Neural cell (in vitro differentiated cells): Measurements from ENCODE around the gene CNKSR1. TPM values are rescaled to one million over a fixed set of nuclear protein-coding genes. Genes with fewer than 3 reads are reported as not detected.

Source experiments
- H2AFZ ChIP-seq: fragments of 200-600, 300-800 bp; sonication (generic), shearing (Covaris generic); 2 replicates; pipeline ENCODE4 v1.6.0; 2014; ENCODE audit warnings: low read depth, mild to moderate bottlenecking, antibody characterized with exemption, low read length, moderate library complexity
- H3F3A ChIP-seq: fragments of 200-600 bp; shearing (Covaris generic); 2 replicates; pipeline ENCODE4 v1.6.1; 2016; ENCODE audit warnings: mild to moderate bottlenecking, moderate library complexity, mixed read lengths, antibody characterized with exemption, low read length; ENCODE audit not compliant: insufficient read depth, poor library complexity, severe bottlenecking
- H3K27ac ChIP-seq: fragments of 200-600, 300-800 bp; sonication (generic), shearing (Covaris generic); 2 replicates; pipeline ENCODE4 v1.5.1; 2014; ENCODE audit warnings: mild to moderate bottlenecking, low read length, moderate library complexity
- H3K27me3 ChIP-seq: fragments of 300-800, 200-600 bp; sonication (generic), shearing (Covaris generic); 2 replicates; pipeline ENCODE4 v1.6.0; 2014; ENCODE audit warnings: mild to moderate bottlenecking, low read depth, low read length, moderate library complexity; ENCODE audit not compliant: insufficient read depth
- H3K36me3 ChIP-seq: fragments of 300-800, 200-600 bp; sonication (generic), shearing (Covaris generic); 2 replicates; pipeline ENCODE4 v1.5.1; 2014; ENCODE audit warnings: mild to moderate bottlenecking, antibody characterized with exemption, low read length, moderate library complexity; ENCODE audit not compliant: insufficient read depth
- H3K4me2 ChIP-seq: fragments of 300-800, 200-600 bp; sonication (generic), shearing (Covaris generic); 2 replicates; pipeline ENCODE4 v1.6.0; 2014; ENCODE audit warnings: mild to moderate bottlenecking, low read length
- H3K4me3 ChIP-seq: fragments of 300-800, 200-600 bp; sonication (generic), shearing (Covaris generic); 2 replicates; pipeline ENCODE4 v1.5.1; 2014; ENCODE audit warnings: mild to moderate bottlenecking, low read length, moderate library complexity
- H3K79me2 ChIP-seq: fragments of 200-600 bp; shearing (Covaris generic); replicated peaks from 2 replicates; pipeline ENCODE4 v1.6.0; 2014; ENCODE audit warnings: mild to moderate bottlenecking, low read length, moderate library complexity; ENCODE audit not compliant: insufficient read depth
- H3K9ac ChIP-seq: fragments of 300-800, 200-600 bp; sonication (generic), shearing (Covaris generic); 2 replicates; pipeline ENCODE4 v1.6.1; 2016; ENCODE audit warnings: mild to moderate bottlenecking, low read length, mixed read lengths
- H3K9me2 ChIP-seq: fragments of 200-600 bp; shearing (Covaris generic); 2 replicates; pipeline ENCODE4 v1.6.1; 2016; ENCODE audit warnings: mild to moderate bottlenecking, low read length, mixed read lengths; ENCODE audit not compliant: insufficient read depth
- H3K9me3 ChIP-seq: fragments of 200-600, 300-800 bp; sonication (generic), shearing (Covaris generic); 2 replicates; pipeline ENCODE4 v1.6.1; 2016; ENCODE audit warnings: mild to moderate bottlenecking, mixed run types, low read length, moderate library complexity, mixed read lengths
- H4K20me1 ChIP-seq: fragments of 200-600 bp; shearing (Covaris generic); 2 replicates; pipeline ENCODE4 v1.6.1; 2016; ENCODE audit warnings: mild to moderate bottlenecking, mixed run types; ENCODE audit not compliant: insufficient read depth
- CTCF ChIP-seq: fragments of 450-650 bp; IDR thresholded peaks from 2 replicates; pipeline ENCODE4 v1.5.1; 2014; ENCODE audit warnings: antibody characterized with exemption, mild to moderate bottlenecking, moderate library complexity; ENCODE audit not compliant: poor library complexity, severe bottlenecking
- EP300 ChIP-seq: fragments of 450-650 bp; conservative IDR thresholded peaks from 2 replicates; pipeline ENCODE4 v1.6.1; 2014; ENCODE audit warnings: antibody characterized with exemption, mild to moderate bottlenecking, moderate library complexity; ENCODE audit not compliant: poor library complexity, severe bottlenecking
- EZH2 ChIP-seq: fragments of 200-600, 300-800 bp; shearing (Covaris generic), sonication (generic); IDR thresholded peaks from 2 replicates; pipeline ENCODE4 v1.6.1; 2014; ENCODE audit warnings: antibody characterized with exemption, low read length, borderline replicate concordance, mild to moderate bottlenecking; ENCODE audit not compliant: insufficient read depth, poor library complexity, severe bottlenecking
- MXI1 ChIP-seq: fragments of 450-650 bp; conservative IDR thresholded peaks from 2 replicates; pipeline ENCODE4 v1.6.1; 2014; ENCODE audit warnings: antibody characterized with exemption, mild to moderate bottlenecking; ENCODE audit not compliant: poor library complexity, severe bottlenecking
- POLR2AphosphoS5 ChIP-seq: IDR thresholded peaks from 2 replicates; pipeline ENCODE4 v1.6.1; 2012
- RAD21 ChIP-seq: fragments of 450-650 bp; conservative IDR thresholded peaks from 2 replicates; pipeline ENCODE4 v1.6.1; 2014; ENCODE audit warnings: antibody characterized with exemption, mild to moderate bottlenecking, moderate library complexity
- REST ChIP-seq: IDR thresholded peaks from 2 replicates; pipeline ENCODE4 v1.6.1; 2012; ENCODE audit warnings: borderline replicate concordance
- SMC3 ChIP-seq: fragments of 450-650 bp; conservative IDR thresholded peaks from 2 replicates; pipeline ENCODE4 v1.6.1; 2014; ENCODE audit warnings: antibody characterized with exemption, mild to moderate bottlenecking, moderate library complexity; ENCODE audit not compliant: poor library complexity
- TAF1 ChIP-seq: IDR thresholded peaks from 2 replicates; pipeline ENCODE4 v1.6.1; 2012; ENCODE audit warnings: low read depth
- polyA plus RNA-seq: library from polyadenylated mRNA; depleted of rRNA; stranded (reverse); fragments of >200 nt; gene quantifications from 2 replicates; pipeline ENCODE4 v1.2.3, GENCODE V29; 2014

CNKSR1 gene
- polyA plus RNA-seq, 1 donor from 2014 or later = 7.8 TPM

GRCh38 chr1:26155370-26156284, 21.7 kb upstream of the CNKSR1 start:
- H3K9me2 ChIP-seq = no peaks in the 10 kb centered on the region
- TF ChIP-seq MXI1 = no peak
- TF ChIP-seq POLR2AphosphoS5 = no peak
- no peak for TF ChIP-seq TAF1
- TF ChIP-seq EZH2 = no peak
- no peak for TF ChIP-seq REST
- TF ChIP-seq SMC3 = no peak
- TF ChIP-seq RAD21 = no peak
- no peak for TF ChIP-seq CTCF
- TF ChIP-seq EP300 = no peak
- H3K9ac ChIP-seq = no peak overlapping the region
- H3K27ac ChIP-seq = no peak overlapping the region
- no peak overlapping the region for H2AFZ ChIP-seq
- no peaks in the 10 kb centered on the region for H4K20me1 ChIP-seq
- no peaks in the 10 kb centered on the region for H3K9me3 ChIP-seq
- no peaks in the 10 kb centered on the region for H3F3A ChIP-seq
- no peak overlapping the region for H3K4me2 ChIP-seq
- H3K4me3 ChIP-seq = no peak overlapping the region
- peaks cover 5% of the 10 kb centered on the region for H3K27me3 ChIP-seq
- no peaks in the 10 kb centered on the region for H3K79me2 ChIP-seq
- no peaks in the 10 kb centered on the region for H3K36me3 ChIP-seq

- no peak overlapping the region for H3K9ac ChIP-seq
- H2AFZ ChIP-seq = no peak overlapping the region
- TF ChIP-seq RAD21 (no peak), MXI1 (no peak), TAF1 (no peak), SMC3 (no peak), POLR2AphosphoS5 (no peak), EP300 (no peak), EZH2 (no peak), REST (no peak), CTCF (no peak)
- H3K27ac ChIP-seq = no peak overlapping the region
- no peak overlapping the region for H3K4me2 ChIP-seq
- H3K27me3 ChIP-seq = peaks cover 12% of the 10 kb centered on the region
- no peaks in the 10 kb centered on the region for H3K36me3 ChIP-seq
- no peaks in the 10 kb centered on the region for H3F3A ChIP-seq
- no peaks in the 10 kb centered on the region for H3K79me2 ChIP-seq
- H3K9me3 ChIP-seq = no peaks in the 10 kb centered on the region
- no peaks in the 10 kb centered on the region for H4K20me1 ChIP-seq
- no peak overlapping the region for H3K4me3 ChIP-seq
- no peaks in the 10 kb centered on the region for H3K9me2 ChIP-seq
Observed at GRCh38 chr1:26156285-26157038, 20.8 kb upstream of the CNKSR1 start.
